Muscle layer of duodenum (tissue), 2 donors: ENCODE data around the gene TGM1.

ENCODE experiments used
- H3K27ac ChIP-seq: one replicate; pipeline ENCODE4 v1.7.0; 2013; ENCODE audit warnings: mild to moderate bottlenecking, low read length
- H3K27me3 ChIP-seq: one replicate; pipeline ENCODE4 v1.7.0; 2013; ENCODE audit warnings: low read depth, mild to moderate bottlenecking, control low read depth, low read length
- H3K36me3 ChIP-seq, 2 donors: one replicate each; pipeline ENCODE4 v1.7.0; 2013; ENCODE audit warnings: low read length in 2 of 2, control low read depth in 1 of 2, mild to moderate bottlenecking in 1 of 2; ENCODE audit not compliant: insufficient read depth in 2 of 2, control insufficient read depth in 1 of 2
- H3K4me1 ChIP-seq, 2 donors: one replicate each; pipeline ENCODE4 v1.7.0; 2013; ENCODE audit warnings: low read length in 2 of 2, mild to moderate bottlenecking in 2 of 2, control low read depth in 1 of 2, moderate library complexity in 1 of 2; ENCODE audit not compliant: insufficient read depth in 2 of 2, control insufficient read depth in 1 of 2
- H3K4me3 ChIP-seq, 2 donors: one replicate each; pipeline ENCODE4 v1.7.0; 2013; ENCODE audit warnings: low read length in 2 of 2, low read depth in 1 of 2, mild to moderate bottlenecking in 1 of 2
- H3K9me3 ChIP-seq, 2 donors: one replicate each; pipeline ENCODE4 v1.7.0; 2013; ENCODE audit warnings: low read length in 2 of 2, control low read depth in 1 of 2, mild to moderate bottlenecking in 1 of 2; ENCODE audit not compliant: control insufficient read depth in 1 of 2
- donor health status: healthy.

The TGM1 gene

DNA sequence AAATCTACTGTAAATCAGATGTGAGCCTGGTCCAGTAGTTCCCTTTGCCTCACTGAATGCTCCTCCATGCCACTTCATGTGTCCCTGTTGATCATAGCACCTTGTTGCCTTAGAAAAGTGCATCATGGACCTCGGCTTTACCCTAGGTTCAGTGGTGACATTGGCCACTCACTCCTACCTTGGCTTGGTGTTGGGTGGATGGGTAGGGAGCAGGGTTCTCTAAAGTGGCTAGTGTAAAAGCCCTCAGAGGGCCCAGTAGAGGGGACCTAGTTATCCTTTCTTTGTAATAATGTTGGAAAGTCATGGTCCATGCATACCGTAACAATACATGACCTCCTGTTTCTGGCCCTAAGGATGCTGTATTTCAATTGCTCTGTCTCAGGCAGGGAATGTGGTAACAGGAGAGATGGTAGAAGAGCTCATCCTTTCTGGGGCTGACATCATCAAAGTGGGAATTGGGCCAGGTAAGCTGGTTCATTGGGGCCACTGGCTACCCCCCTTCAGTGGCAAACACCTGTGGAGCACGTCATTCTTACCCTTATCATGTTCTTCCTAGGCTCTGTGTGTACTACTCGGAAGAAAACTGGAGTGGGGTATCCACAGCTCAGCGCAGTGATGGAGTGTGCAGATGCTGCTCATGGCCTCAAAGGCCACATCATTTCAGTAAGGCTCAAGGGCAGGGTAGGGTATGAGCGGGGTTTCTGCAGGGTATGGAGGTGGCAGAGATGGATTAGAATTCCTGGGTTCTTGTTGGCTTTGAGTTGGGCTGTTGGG lies 26.1 kb downstream of the TGM1 start:
- Histone ChIP-seq H3K4me1 (peaks cover 19 to 46% of the 10 kb centered on the region in 2 donors), H3K27ac (no peak overlapping the region), H3K36me3 (peaks cover 55 to 56% of the 10 kb centered on the region in 2 donors), H3K27me3 (no peaks in the 10 kb centered on the region), H3K9me3 (no peaks in the 10 kb centered on the region), H3K4me3 (no peak overlapping the region)

DNA sequence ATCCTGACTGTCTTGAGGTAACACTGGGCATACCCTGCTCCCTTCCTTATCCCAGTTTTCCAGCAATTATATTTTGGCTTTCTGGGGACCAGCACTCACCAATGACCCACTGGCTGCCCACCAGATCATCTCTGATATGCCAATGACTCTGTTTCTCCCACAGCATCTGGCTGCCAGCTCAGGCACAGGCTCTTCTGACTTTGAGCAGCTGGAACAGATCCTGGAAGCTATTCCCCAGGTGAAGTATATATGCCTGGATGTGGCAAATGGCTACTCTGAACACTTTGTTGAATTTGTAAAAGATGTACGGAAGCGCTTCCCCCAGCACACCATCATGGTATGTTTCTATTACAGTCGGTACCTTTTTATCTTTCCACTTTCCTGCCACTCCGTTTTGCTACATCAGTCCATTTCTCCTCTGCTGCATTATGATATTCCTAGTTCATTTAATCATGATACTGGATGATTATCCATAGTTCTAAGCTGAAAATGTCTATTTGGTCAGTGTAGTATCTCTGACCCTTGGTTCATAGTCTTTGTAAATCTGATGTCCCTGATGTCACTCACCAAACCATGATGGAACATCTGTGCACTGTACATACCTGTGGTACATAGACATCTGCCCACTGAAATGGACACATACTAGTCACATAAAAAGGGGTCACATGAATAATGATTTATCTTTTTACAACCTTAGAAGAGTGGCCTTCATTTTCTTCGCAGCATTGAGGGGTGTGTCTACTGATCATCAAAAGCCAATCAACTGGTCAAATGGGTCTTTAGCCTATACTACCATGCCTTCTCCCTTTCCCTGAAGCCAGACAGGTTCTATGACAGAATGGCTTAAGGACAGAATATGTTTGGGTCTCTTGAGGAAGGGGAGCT lies 26.9 kb downstream of the TGM1 start:
- Histone ChIP-seq H3K27ac (no peak overlapping the region), H3K36me3 (peaks cover 54 to 56% of the 10 kb centered on the region in 2 donors), H3K4me1 (peaks cover 19 to 46% of the 10 kb centered on the region in 2 donors), H3K27me3 (no peaks in the 10 kb centered on the region), H3K9me3 (no peaks in the 10 kb centered on the region), H3K4me3 (no peak overlapping the region)

DNA sequence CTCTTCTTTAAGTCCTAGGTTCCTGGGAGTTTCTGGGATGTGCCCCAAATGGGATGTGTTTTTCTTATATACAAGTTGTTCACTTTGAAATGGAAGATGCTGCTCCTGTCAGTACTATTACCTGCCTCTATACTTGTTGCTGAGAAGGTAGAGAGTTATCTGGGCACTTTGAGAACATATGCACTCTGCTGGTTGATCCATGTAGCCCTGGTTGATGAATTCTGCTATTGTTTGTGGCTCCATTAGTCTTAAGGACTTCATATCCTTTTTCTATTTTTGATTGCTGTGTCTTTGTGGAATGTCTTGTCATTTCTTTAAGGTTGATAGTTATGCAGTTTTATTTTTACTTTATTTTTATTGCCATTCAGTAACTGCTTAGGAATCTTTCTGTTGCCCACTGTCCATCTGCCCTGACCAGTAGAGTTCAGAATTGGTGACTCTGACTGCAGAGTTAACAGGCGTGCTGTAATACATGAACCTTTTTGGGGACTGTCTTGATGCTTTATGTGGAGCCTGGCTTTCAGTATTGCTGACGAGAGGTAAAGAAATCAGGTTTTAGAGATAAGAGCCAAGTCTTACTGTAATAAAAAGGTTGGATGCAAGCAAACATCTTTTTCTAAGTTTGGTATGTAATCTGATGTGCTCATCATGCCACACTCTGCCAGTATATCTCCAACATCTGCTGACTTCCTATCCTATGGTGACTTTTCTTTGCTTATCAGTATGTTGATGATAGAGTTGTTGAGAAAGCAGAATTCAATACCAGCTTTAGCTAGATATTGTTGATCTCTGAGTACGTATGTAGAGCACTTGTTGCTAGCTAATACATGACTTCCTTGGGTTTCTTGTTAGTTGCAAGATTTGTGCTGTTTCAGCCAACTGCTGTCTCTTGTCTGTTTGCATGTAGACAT lies 28.6 kb downstream of the TGM1 start:
- Histone ChIP-seq H3K36me3 (peaks cover 38 to 39% of the 10 kb centered on the region in 2 donors), H3K4me3 (no peak overlapping the region)

GRCh38 chr14:24233538-24233866 lies 29.5 kb downstream of the TGM1 start:
- H3K4me3 ChIP-seq: peak overlapping the region; percentile 86 to 97
- no peaks in the 10 kb centered on the region for H3K27me3 ChIP-seq
- H3K27ac ChIP-seq: peak overlapping the region; percentile 95
- peaks cover 4 to 28% of the 10 kb centered on the region in 2 donors for H3K4me1 ChIP-seq
- no peaks in the 10 kb centered on the region for H3K9me3 ChIP-seq
- H3K36me3 ChIP-seq: peaks cover 29 to 31% of the 10 kb centered on the region in 2 donors

More for the DNA sequence above, 28.6 kb downstream of the TGM1 start:
- Histone ChIP-seq H3K27ac (no peak overlapping the region), H3K27me3 (no peaks in the 10 kb centered on the region), H3K9me3 (no peaks in the 10 kb centered on the region), H3K4me1 (peaks cover 4 to 33% of the 10 kb centered on the region in 2 donors)

DNA sequence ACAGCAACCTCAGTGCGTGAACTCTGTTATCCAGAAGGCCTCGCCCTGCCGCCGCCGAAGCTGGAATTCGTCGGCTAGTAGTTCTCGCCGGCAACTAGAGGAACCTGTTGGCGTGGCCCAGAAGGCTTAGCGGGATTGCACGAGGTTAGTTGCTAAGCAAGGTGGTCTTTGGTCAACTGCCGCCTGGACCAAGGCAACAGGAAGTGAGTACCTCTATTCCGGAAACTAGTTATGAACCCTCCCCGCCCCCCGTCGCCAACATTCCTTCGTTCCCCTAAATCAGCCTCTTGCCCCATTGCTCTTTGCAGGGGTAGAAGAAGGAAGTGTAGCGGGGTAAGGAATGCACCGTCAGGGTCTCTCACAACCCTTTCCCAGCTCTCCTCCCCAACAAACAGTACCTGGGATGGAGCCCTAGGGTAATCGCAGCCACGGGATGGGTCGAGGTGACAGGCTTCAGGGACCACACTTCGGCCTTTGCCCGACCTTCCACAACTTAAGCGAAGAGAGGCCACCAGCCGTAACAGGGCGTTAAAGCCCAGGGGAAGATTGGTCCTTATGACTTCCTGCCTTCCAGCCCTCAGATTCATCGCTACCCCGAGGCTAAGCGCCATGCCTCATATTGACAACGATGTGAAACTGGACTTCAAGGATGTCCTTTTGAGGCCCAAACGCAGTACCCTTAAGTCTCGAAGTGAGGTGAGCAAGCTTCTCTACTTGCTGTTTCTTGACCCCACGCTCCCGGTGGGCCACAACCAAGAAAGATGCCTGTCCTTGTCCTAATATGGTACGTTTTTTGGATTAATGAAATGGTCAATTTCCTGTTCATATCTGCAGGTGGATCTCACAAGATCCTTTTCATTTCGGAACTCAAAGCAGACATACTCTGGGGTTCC lies 30.1 kb downstream of the TGM1 start, which contains the start of gene GMPR2:
Gene GMPR2, plus strand, starts transcription at position 285 of the 893 bp plus-strand sequence. Its CDS starts 325 bp downstream, at position 610.
- Histone ChIP-seq H3K4me3 (peak within 1 kb of the TSS; percentile 86 to 97), H3K27me3 (no peaks in the 10 kb centered on the region), H3K36me3 (peaks cover 23 to 25% of the 10 kb centered on the region in 2 donors), H3K4me1 (peaks cover 4 to 28% of the 10 kb centered on the region in 2 donors), H3K27ac (peak within 1 kb of the TSS; percentile 95), H3K9me3 (no peaks in the 10 kb centered on the region)

DNA sequence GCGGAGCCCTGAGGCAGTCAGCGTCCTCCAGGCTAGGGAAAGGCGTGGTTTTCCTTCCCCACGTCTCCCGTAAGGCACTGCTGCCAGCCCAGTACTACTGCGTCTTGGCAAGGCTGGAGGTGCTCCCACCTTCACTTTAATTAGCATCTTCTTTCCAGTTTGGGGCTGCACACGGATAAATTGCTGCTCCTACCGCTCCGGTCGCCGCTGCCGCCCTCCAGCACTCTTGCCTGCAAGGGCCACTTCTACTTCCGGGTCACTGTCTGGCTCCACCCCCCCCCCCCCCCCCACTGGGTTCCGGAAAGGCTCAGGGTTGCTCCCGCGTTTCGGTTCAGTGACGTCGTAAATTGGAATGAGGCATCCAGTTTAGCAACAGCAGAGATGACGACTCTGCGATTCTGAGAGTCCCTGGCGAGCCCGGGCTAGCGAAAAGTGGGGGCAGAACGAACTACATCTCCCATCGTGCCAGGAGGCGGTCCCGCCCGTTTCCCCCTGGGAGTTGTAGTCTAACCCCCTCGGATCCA lies 30.8 kb downstream of the TGM1 start, which contains the start of gene NEDD8:
Gene NEDD8, minus strand, starts transcription at position 247 of the 524 bp plus-strand sequence. Its CDS starts 100 bp downstream, at position 147.
- no peaks in the 10 kb centered on the region for H3K9me3 ChIP-seq
- peaks cover 4 to 28% of the 10 kb centered on the region in 2 donors for H3K4me1 ChIP-seq
- peaks cover 16 to 18% of the 10 kb centered on the region in 2 donors for H3K36me3 ChIP-seq
- peak within 1 kb of the TSS; percentile 86 to 97 for H3K4me3 ChIP-seq
- peak within 1 kb of the TSS; percentile 95 for H3K27ac ChIP-seq
- H3K27me3 ChIP-seq: no peaks in the 10 kb centered on the region

DNA sequence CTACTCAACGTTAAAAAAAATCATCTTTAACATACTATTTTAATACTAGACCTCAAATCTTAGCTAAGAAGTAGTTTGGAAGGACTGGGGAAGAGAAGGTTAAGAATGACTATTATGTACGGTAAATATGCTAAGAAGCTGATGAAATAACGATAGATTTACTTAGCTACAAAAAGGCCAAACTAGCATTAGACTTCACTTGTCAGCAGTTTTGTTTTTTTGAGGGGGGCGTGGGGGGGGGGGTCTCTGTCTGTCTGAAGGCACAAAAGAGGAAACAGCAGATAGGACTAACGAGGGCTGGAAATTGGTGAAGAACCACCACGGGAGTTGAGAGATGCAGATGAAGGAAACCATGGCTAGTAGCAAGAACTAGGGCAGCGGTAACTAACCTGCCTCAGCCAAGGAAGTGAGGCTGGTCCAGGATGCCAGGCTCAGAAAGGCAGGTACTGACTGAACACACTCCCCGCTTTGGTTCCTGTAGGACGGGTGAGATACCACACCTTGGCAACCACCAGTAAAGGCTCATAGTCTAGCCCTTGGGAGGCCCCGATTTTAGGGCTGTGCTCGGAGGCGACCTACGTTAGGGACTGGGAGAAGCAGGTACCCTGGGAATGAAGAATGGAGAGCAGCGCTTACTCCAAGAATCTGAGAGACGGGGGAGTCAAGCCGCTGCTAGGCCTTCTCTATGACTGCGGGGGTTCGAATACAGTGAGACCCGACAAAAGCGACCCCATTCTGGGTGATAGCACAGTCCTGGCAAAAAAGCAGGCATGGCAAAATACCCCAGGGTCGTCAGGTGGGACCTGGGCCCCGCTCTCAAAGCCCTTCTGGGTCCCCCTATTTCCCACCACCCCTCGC lies 31.5 kb downstream of the TGM1 start:
- peaks cover 9 to 11% of the 10 kb centered on the region in 2 donors for H3K36me3 ChIP-seq
- peaks cover 4 to 28% of the 10 kb centered on the region in 2 donors for H3K4me1 ChIP-seq
- H3K27me3 ChIP-seq: no peaks in the 10 kb centered on the region
- peak overlapping the region; percentile 86 to 97 for H3K4me3 ChIP-seq
- H3K9me3 ChIP-seq: no peaks in the 10 kb centered on the region
- peak overlapping the region; percentile 78 for H3K27ac ChIP-seq

DNA sequence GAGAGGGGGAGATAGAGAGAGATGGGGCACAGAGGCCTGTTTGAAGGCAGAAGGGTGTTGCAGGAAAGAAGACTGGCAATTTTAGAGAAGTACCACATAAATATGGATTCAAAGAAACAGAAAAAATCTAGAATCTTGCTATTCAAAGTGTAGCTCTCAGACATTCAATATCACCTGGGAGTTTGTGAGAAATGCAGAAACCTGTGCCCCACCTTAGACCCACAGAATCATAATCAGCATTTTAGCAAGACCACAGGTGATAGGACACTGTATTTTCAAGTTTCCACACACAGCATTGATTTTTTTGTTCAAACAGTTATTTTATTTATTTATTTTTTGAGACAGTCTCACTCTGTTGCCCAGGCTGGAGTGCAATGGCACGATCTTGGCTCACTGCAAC lies 34.1 kb downstream of the TGM1 start:
- H3K4me1 ChIP-seq: peaks cover 4 to 22% of the 10 kb centered on the region in 2 donors
- no peaks in the 10 kb centered on the region for H3K36me3 ChIP-seq
- no peak overlapping the region for H3K4me3 ChIP-seq
- no peaks in the 10 kb centered on the region for H3K27me3 ChIP-seq
- H3K27ac ChIP-seq: no peak overlapping the region
- H3K9me3 ChIP-seq: no peaks in the 10 kb centered on the region

GRCh38 chr14:24226473-24226872 lies 36.5 kb downstream of the TGM1 start:
- H3K4me1 ChIP-seq: peaks cover 0 to 8% of the 10 kb centered on the region in 2 donors
- no peak overlapping the region for H3K4me3 ChIP-seq
- no peaks in the 10 kb centered on the region for H3K27me3 ChIP-seq
- H3K36me3 ChIP-seq: no peaks in the 10 kb centered on the region
- no peaks in the 10 kb centered on the region for H3K9me3 ChIP-seq
- H3K27ac ChIP-seq: no peak overlapping the region
